ENCODE data around the gene AJUBA.
A peak's percentile ranks its signal among the peaks of the same experiment; 100 is the strongest.
"Not testable (repeated sequence)": the region's sequence is repeated elsewhere in the genome, so short reads cannot be mapped to it uniquely, and the experiment has no call there.

Gene AJUBA

DNA sequence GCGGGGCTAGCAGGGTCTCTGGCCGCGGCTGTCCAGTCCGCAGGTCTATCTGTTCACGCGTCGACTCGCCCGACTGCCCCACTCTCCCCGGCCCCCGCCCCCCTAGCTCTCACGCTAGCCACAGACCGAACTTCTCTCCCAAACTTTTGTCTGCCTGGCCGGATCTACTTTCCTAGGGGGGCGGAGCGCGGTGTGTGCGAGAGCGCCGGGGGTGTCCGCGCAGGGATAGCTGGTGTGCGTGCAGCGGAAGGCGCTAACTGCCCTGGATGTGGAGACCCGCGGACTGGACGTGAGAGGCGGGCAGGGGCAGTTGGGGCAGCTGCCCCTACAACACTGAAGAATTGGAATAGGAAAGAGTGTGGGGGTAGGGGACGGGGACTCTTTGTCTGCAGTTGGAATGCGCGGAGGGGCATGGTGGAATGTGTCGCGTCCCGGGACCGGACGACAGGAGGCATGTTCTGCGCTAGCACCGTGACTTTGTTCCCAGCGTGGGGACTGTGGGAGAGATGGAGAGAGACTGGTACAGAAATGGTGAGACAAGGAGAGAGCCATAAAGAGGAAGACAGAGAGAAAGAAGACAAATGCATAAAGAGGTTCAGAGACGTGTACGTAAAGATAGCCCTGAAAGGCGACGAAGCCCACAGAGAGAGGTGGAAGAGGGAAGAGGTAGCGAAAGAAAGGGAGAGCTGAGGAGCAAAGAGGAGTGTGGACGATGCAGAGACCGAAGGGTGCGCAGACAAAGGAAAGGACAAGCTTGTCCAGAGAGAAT is at the start of gene AJUBA:
Gene AJUBA (minus strand): TSS at position 75 of the 769 bp plus-strand sequence. CDS start 285 bp downstream, outside the sequence.
- DNase-seq: peak; percentile 79

- no peak for DNase-seq
Measured at GRCh38 chr14:23030936-23031335, 48.6 kb upstream of the AJUBA start.

DNA sequence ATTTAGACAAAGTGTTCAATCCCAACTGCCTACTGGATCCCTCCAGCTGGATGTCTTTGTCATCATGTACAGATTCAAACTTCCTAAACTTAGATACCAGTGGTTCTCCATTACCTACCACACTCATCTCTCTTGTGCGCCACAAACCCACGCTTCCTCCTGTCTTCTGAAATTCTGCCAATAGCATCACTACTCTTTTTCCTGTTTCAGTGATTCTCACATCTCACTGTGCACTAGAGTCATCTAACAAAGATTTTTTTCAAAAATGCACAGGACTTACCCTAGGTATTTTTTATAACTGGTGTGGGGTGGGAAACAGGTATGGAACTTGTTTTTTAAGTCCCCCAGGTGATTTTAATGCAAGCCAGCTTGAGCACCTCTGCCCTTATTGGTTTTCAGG is 46.4 kb upstream of the AJUBA start:
- peak; percentile 55 for DNase-seq

GRCh38 chr14:23025151-23025814 is 42.9 kb upstream of the AJUBA start:
- DNase-seq: peak; percentile 49

- DNase-seq: no peak
Measured at GRCh38 chr14:23024612-23025075, 42.3 kb upstream of the AJUBA start.

DNA sequence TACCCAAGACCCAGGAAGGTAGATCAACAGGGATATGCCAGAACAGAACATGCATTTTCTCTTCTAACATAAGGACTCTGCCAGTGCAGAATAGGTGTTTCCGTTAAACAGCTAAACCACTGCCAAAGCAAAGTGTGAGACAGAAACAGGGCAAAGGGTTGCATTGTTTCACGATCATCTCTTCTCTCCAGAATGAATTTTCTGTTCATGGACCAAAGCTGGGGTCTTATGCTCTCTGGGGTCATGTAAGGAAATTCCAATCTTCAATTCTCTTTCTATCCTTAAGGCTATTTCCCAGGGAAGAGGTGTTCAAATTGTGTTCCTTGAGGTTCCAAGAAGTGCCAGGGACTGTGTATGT is 41.4 kb upstream of the AJUBA start:
- DNase-seq: no peak

DNA sequence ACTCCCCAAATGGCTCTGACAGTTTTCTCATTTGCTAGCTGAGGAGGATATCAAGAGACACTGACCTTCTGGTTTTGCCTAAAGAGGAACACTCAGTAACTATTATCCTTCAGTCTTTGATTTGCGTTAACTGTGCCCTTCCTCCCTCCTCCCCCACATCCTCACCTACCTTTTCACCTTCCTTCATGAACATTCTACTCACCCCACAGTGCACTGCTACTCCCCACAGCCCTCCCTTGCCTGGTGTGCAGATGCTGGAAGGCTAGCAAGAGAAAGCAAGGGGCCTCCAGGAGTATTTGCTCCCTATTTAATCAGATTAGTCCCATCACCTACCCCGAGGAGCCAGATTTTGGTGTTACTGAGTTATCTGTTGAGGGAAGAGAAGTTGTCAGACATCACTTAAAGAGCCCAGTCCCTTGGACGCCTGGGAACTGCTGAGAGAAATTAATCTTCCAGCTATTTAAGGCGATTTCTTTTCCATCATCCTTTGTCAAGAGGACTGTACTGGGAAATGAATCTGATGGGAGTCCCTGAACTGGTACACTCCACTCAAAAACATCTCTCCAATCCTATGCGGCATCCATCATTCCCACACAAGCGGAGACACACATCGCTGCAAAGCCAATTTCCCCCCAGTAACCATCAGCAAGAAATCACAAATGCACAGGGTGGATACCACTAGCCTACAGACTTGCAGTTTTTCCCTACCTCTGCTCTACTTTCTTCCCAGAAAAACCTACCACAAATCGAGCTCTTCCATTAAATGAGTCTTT is 40.9 kb upstream of the AJUBA start:
- DNase-seq: peak; percentile 44

- DNase-seq: no peak
Measured at GRCh38 chr14:23021889-23022442, 39.6 kb upstream of the AJUBA start.

DNA sequence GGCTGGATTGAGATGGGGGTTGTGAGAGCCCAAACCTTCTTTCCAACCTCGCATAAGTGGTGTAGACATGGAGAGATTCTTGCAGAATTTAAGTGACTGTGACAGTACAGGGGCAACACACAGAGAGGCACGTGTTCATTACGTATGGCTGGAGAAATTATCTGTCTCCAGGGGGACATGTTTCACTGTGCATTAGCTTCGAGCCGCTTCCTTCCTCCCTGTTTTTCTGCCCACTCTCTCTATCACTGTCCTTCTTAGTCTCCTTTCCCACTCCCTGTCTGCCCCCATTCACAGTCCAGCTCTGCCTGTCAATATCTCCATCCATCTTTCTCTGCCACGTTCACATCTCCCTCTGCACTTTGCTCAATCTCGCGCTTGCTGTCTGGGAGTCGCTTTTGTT is 39.1 kb upstream of the AJUBA start:
- DNase-seq: no peak

DNA sequence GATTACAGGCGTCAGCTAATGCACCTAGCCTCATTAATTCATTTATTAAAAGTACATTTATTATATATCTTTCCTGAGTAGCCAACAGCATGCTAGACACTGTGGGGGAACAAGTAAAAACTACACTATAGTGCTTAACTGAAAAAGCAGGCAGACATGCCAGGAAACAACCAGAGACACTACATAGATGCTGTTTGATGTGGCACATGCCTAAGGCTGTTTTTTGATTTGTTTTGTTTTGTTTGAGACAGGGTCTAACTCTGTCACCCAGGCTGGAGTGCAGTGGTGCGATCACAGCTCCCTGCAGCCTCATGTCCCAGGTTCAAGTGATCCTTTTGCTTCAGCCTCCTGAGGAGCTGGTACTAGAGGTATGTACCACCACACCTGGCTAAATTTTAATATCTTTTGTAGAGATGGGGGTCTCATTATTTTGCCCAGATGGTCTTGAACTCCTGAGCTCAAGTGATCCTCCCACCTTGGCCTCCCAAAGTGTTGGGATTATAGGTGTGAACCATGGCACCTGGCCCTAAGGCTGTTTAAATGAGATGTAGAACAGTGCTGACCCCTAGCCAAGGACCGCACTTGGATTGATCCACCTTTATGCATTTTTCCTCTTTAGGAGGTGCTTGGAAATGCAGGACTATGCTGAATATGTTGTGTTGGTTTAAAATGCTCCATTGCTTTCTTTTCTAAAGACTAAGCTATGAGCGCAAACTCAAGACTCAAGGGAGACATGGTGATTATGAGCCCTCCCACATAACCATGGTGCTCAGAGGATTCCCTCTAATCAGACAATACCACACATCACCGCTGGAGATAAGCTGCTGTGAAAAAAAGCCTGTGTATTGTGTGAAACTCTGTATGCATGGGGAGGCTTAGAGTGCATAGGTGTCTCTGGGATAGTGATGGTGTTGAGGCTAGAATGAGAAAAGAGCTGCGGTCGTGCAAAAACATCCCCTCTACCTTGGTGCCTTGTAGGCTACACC is 38.1 kb upstream of the AJUBA start:
- DNase-seq: peak; percentile 30

- no peak for DNase-seq
Measured at GRCh38 chr14:23018107-23018506, 35.8 kb upstream of the AJUBA start.

DNA sequence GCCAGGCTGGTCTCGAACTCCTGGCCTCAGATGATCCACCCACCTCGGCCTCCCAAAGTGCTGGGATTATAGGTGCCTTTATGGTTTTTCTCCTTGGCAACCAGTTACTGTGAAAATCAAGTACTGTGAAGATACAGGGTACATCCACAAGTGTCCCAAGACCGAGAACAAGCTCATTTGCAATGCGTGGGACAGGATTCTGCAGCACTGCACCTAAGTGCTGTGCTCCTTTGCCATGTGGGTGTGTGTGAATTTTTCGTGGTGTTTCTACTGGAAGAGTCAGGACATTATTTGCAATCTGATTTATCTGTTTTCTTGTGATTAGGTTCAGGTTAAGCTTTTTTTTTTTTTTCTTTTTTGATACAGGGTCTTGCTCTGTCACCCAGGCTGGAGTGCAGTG is 34.7 kb upstream of the AJUBA start:
- DNase-seq: no peak

GRCh38 chr14:23015618-23016017 is 33.3 kb upstream of the AJUBA start:
- DNase-seq: no peak

DNA sequence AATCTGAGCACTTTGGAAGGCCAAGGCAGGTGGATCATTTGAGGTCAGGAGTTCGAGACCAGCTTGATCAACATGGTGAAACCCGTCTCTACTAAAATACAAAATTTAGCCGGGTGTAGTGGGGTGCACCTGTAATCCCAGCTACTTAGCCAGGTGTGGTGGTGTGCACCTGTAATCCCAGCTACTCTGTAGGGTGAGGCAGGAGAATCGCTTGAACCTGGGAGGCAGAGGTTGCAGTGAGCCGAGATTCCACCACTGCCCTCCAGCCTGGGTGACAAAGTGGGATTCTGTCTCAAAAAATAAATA is 31.4 kb upstream of the AJUBA start:
- not testable (repeated sequence) for DNase-seq

- no peak for DNase-seq
Measured at GRCh38 chr14:23013054-23013748, 30.9 kb upstream of the AJUBA start.

DNA sequence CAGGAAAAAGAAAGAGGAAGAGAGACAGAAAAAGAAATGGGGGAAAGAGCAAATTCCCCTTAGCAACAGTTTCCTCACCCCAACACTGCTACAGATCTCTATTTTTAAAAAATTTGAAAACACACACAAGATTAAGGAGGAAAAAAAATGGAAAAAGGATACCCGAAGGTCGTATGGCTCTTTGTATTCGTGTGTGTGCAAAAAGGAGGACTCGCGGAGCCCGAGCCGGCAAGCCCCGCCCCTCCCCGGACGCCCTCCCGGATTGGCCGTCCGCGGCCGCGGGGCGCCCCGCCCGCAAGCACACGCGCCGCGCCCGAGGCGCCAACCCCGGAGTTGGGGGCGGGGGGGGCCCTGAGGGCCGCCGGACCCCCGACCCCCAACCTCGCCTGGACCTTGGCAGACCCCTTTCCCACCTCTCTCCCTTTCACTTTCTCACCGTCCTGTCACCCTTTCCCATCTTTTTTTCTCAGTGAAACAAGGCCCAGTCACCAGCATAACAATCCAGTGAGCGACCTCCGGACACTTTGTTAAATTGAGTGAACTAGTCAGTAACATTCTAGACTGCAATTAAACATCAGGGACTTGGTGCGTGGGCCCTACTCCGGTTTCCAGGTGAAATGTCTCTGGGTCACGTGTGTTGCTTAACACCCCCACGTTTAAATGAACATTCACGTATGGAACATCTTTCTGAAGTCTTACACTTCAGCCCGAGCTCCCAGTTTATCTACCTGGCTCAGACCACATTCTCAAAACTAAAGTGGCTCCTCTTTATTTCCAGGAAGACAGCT is 27.8 kb upstream of the AJUBA start, which contains the start of gene C14orf93:
Gene C14orf93 (minus strand): TSS at position 205 of the 788 bp plus-strand sequence. CDS start 11,120 bp downstream, outside the sequence.
- peak; percentile 90 for DNase-seq

DNA sequence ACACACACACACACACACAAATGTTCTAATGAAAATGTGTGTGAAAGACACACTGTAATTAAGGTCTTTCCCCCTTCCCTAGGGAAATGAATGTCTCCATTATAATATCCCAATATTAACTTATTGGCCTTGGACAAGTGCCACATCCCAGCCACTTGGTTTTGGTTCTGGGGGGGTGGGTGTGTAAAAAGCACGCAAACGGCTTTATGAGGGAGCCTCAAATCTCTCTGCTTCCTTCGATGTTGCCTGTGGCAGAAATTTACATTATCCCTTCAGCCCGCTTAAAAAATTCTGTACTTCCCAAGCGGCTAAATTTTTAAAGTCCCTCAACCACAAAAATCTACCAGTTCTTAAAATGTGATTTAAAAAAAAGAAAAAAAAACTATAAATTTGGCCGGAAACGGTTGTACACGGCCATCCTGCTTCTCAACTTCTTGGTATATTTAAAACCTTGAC is 27.2 kb upstream of the AJUBA start:
- no peak for DNase-seq

DNA sequence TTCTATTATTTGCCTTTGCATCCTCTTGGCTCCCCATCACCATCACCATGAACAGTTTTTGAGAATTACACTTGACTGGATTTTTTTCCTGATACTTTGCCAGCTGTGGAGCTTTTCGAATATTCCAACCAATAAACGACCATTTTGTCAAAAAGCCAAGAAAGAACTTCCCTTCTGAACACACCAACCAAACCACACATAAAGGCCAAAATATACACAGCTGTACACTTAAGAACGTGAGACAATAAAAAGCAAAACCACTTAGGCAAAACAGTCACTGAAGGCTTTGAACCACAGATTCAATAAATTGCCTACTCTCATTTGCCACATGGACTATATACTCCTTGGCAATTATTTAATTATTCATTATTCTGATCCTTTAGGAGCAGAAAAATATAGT is 26.5 kb upstream of the AJUBA start:
- DNase-seq: no peak

DNA sequence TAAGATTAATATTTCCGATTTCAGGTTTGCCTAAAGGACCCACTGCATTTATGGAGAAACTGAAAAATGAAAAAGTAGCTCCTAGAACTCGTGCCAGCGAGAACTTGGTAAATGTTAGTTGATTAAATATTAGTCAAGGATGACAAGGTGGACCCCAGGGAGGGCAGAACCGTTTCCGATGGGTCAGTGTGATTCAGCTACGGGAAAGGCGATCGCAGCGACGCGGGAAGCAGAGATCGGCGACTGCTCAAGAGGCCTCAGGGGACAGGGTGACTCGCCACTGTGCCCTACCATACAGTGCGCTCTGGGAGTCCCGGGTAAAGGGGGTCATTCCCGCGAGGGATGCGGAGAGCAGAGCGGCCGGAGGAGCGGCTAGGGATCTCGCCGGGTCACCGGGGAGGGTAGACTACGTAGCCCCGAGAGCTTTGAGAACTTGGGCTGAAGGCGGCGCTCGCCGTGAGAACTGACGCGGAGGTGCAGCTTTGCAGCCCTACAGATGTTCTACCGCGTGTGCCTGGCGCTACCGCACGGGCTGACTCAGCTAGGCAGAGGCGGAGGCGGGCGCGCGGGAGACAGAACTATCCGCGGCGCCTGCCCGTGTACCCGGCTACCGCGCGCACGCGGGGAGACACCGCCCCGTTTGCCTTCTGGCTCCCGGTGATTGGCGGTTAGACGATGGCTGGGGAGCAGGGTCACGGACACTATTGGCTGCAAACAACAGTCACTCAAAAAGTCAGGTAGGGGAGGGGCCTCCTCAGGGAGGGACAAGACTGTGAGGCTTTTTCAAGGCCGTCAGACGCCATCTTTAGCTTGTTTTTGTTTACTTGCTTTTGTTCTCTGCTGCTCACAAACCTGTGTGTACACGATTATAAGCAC is 24.4 kb upstream of the AJUBA start:
- peak; percentile 97 for DNase-seq

- no peak for DNase-seq
Measured at GRCh38 chr14:23006188-23006534, 23.8 kb upstream of the AJUBA start.
